ENCODE data around the gene GPAT3.
"Not testable (repeated sequence)": the region's sequence is repeated elsewhere in the genome, so short reads cannot be mapped to it uniquely, and the experiment has no call there.

Gene GPAT3

GRCh38 chr4:83605744-83606172, 69.8 kb downstream of the GPAT3 start:
- DNase-seq = no peak

- no peak for DNase-seq
These were observed 70.6 kb downstream of the GPAT3 start for GRCh38 chr4:83606460-83606859.

- no peak for DNase-seq
These were observed 71.0 kb downstream of the GPAT3 start for GRCh38 chr4:83606898-83607297.

- DNase-seq = no peak
These were observed 73.5 kb downstream of the GPAT3 start for GRCh38 chr4:83609365-83609764.

GRCh38 chr4:83610729-83611128, 74.8 kb downstream of the GPAT3 start:
- DNase-seq = no peak

DNA sequence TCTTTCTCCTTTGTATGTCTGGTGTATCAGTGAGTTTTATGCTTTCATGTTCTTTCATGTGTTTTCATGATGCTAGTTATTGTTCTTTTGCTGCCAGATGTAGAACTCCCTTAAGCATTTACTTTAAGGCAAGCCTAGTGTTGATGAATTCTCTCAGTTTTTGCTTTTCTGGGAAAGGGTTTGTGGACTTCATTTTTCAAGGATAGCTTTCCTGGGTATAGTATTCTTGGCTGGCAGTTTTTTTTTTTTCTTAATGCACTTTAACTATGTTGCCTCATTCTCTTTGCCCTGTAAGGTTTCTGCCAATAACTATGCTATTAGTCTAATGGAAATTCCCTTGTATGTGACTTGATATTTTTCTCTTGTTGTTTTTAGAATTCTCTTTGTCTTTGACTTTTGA, 77.1 kb downstream of the GPAT3 start:
- DNase-seq = no peak

DNA sequence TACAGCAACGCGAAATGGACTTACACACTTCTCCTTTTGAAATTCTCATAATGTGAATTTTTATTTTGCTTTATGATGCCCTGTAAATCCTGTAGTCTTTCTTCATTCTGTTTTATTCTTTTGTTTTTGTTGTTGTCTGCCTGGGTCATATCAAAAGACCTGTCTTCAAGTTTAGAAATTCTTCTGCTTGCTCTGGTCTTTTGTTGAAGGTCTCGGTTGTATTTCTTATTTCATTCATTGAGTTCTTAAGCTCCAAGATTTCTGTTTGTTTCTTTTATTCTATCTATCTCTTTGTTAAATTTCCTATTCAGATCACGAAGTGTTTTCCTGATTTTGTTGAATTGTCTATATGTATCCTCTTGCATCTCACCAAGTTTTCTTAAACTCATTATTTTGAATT, 78.1 kb downstream of the GPAT3 start:
- DNase-seq = no peak

DNA sequence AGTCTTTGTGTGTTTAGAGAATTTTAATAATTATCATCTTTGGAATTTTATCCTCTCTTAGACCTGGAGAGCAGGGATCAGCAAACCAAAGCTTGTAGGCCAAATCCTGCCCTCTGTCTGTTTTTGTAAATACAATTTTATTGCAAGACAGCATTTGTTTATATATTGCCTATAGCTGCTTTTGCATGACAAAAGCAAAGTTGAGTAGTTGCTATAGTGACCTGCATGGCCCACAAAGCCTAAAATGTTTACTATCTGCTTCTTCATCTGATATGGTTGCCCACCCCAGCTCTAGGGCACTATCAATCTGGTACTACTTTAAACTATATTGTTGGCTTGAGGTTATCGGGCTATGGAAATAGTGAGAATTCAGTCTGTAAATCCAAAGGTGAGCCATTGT, 80.3 kb downstream of the GPAT3 start:
- DNase-seq = no peak

DNA sequence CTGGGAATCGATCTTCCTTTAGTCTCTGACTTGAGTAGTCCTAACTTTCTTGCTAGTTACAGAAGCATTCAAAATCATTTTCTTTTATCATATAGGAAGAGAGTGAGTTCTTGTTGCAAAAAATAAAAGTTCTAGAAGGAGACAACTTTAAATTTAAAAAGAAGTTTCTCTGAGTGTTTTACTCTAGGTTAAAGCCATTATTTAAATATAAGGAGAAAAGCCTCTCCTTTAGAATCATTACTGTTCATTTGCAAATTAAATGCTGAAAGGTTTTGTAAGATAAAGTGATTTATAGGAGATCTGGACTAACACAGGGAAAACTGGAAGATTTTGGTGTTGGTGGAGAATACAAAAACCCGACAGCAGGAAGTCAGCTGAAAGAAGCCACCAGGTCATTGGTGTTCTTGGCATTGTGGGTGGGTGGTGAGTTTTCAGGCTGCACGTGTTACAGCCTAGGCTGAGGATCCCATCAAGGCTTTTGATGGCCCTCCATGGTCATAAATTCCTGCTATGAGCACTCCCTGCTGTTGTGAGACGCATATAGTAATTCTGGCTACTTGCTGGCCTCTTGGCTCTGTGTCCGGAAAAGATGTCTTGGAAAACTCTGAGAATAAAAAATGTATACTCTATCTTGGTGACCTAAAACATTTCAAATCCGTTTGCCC, 81.6 kb downstream of the GPAT3 start:
- DNase-seq = no peak

DNA sequence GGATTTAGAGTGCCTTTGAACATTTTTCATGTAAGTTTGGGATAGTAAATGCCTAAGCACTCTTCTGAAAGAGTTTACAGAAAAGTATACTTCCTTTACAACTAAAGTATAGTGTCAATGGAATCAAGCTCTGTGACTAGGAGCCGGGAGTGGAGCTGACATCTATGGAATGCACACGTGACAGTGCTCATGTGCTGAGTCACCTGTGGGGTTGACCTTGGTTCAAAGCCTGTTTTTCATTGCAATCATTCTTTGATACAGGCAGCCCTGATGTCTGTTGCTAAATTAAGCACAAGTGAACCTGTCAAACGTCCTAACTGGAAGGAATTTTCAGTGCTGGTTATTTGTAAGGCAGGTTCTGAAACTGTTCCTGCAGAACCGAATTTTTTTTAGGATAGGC, 82.5 kb downstream of the GPAT3 start:
- DNase-seq = no peak

- no peak for DNase-seq
These were observed 83.2 kb downstream of the GPAT3 start for GRCh38 chr4:83618991-83619645.

DNA sequence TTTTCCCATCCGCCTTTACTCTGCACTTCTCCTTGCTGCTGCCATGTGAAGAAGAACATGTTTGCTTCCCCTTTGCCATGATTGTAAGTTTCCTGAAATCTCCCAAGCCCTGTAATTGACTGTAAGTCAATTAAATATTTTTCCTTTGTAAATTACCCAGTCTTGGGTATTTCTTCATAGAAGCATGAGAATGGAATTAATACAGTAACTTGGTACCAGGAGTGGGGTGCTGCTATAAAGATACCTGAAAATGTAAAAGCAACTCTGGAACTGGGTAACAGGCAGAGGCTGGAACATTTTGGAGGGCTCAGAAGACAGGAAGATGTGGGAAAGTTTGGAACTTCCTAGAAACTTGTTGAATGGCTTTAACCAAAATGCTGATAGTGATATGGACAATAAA, 86.2 kb downstream of the GPAT3 start:
- not testable (repeated sequence) for DNase-seq

GRCh38 chr4:83625821-83626220, 89.9 kb downstream of the GPAT3 start:
- no peak for DNase-seq

GRCh38 chr4:83626245-83626836, 90.4 kb downstream of the GPAT3 start:
- no peak for DNase-seq

DNA sequence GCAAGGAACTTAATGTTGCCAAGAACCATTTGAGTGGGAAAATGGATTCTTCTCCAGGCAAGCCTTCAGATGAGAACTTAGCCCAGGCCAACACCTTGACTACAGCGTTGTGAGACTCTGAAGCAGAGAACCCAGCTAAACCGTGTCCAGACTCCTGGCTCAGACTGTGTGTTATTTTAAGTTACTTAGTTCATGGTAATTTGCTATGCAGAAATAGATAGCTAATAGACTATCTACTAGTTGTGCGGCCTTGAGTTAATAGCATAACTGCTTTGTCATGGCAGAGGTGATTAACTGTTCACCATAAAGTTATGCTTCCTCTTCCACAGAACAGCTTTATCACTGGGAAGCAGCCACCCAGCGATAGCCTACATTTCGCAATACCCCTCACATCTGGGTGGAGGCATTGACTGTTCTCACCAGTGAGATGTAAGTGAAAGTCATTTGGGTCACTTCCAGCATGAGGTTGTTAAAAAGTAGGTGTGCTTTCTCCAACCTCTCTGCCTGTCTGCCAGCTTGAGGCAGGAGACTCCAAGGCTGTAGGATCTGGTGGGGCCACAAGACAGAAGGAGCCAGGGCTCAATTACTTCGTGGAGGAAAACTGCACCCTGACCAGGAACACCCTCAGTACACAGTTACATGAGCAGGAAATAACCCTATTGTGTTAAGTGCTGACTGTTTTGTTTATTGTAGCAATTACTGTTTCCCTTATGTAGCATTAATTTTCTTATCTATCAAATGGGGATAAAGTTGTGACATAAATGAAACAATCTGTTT, 94.2 kb downstream of the GPAT3 start:
- DNase-seq = no peak

DNA sequence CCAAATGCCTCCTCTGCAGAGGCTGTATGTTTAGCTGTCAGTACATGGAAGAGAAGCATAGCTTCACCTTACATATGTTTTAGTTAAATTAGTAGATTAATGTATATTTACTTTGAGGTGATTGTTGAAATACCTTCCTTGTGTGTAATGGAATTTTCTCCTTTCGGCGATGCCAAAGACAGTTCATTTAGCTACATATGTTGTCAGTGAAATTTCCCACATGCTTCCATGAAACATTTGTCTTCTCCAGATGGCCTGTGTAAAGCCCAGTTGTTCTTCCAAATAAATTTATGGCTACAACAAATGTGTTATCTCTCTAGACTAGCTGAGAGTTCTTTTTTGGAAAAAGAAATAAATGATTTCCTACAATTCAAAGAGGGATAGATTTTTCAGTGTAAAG, 95.2 kb downstream of the GPAT3 start:
- no peak for DNase-seq

DNA sequence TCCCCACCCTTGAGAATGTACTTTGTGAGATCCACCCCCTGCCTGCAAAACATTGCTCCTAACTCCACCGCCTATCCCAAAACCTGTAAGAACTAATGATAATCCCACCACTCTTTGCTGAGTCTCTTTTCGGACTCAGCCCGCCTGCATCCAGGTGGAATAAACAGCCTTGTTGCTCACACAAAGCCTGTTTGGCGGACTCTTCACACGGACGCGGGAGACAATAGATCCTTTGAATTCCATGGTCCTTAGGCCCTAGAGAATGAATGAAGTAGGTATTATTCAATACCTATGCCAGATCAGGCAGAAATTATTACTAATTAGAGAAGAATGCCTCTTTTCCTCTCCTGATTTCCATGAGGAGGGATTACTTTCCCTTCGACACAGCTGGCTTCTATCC, 101.0 kb downstream of the GPAT3 start:
- DNase-seq = no peak

- DNase-seq = peak; percentile 58 to 60
These were observed 104.1 kb downstream of the GPAT3 start for GRCh38 chr4:83639849-83640493.

DNA sequence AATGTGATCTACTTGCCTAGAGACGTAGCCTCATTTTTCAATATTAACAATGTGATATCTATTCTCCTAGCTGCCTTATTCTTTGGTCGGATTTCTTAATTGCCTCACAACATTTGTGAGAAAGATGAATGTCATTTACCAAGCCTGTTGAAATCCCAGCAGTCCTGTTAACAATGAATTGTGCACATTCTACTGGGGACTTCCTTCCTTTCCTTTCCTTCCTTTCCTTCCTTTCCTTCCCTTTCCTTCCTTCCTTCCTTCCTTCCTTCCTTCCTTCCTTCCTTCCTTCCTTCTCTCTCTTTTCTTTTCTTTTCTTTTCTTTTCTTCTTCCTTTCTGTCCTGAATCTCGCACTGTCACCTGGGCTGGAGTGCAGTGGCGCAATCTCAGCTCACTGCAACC, 107.1 kb downstream of the GPAT3 start:
- no peak for DNase-seq

- peak; percentile 38 to 46 for DNase-seq
These were observed 109.1 kb downstream of the GPAT3 start for GRCh38 chr4:83644677-83645659.

DNA sequence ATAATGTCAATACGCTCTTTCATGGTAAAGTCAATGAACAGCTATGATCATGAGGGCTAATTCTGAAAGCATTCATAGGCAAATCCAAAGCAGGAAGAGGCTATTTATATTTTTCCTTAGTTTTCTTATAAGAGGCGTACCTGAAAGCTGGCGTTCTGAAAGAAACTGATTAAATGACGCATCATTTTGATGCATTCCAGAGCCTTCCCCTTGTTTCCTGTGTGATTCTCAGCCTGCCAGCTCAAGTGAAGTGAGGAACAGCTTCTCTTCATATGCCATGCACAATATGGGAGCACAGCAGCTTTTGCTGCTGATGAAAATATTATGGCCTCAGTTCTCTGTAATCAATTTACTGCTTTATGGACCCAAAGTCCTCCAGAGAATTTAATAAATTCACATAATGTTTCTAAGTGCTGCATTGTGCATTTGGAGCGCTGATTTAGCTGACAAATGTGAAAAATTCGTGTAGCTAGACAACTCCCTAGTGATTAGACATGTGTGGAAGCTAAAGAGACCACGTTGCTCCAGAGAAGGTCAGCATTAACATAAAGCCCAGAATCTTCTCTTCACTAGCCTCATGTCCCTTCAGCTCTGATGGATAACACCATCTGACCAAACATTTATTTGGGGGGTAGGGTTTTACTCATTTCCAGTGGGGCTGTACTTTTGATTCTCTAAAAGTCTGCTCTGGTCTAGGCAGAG, 110.8 kb downstream of the GPAT3 start:
- no peak for DNase-seq

Measured in stimulated activated CD4-positive, alpha-beta T cell treated with anti-CD3 and anti-CD28 coated beads, Interleukin-2, amount 100 ng/mL, for 48 hours (primary cell).